Liver (tissue), 9 donors: ENCODE data around the gene APP. TPM values are rescaled to one million over a fixed set of nuclear protein-coding genes. Genes with fewer than 3 reads are reported as not detected.
"Not testable (repeated sequence)": the region's sequence is repeated elsewhere in the genome, so short reads cannot be mapped to it uniquely, and the experiment has no call there.

ENCODE experiments used
- DNase-seq: peaks from one replicate; pipeline ENCODE4 v3.0.0-alpha.2; 2017; ENCODE audit warnings: low spot score
- H3K27ac ChIP-seq, 2 donors: one replicate each; pipeline ENCODE4 v1.7.0; 2013; ENCODE audit warnings: inconsistent platforms in 2 of 2, low read length in 2 of 2, control low read depth in 1 of 2, low read depth in 1 of 2, mild to moderate bottlenecking in 1 of 2
- H3K27me3 ChIP-seq, 4 donors: one replicate each; pipeline versions ENCODE4 v1.6.1 to v1.7.0; 2013; ENCODE audit warnings: low read length in 3 of 4, inconsistent platforms in 1 of 4, mild to moderate bottlenecking in 1 of 4, moderate library complexity in 1 of 4; ENCODE audit not compliant: control insufficient read depth in 4 of 4, insufficient read depth in 4 of 4
- H3K36me3 ChIP-seq, 4 donors: one replicate each; pipeline versions ENCODE4 v1.6.1 to v1.7.0; 2013; ENCODE audit warnings: low read length in 3 of 4, mild to moderate bottlenecking in 3 of 4, low read depth in 1 of 4, moderate library complexity in 1 of 4; ENCODE audit not compliant: control insufficient read depth in 4 of 4, insufficient read depth in 3 of 4
- H3K4me1 ChIP-seq, 4 donors: one replicate each; pipeline versions ENCODE4 v1.6.1 to v1.7.0; 2013; ENCODE audit warnings: low read length in 3 of 4, mild to moderate bottlenecking in 3 of 4, moderate library complexity in 1 of 4; ENCODE audit not compliant: control insufficient read depth in 4 of 4, insufficient read depth in 4 of 4
- H3K4me3 ChIP-seq, 3 donors: one replicate each; pipeline versions ENCODE4 v1.6.1 to v1.7.0; 2013; ENCODE audit warnings: low read length in 3 of 3, control low read depth in 1 of 3, low read depth in 1 of 3, mild to moderate bottlenecking in 1 of 3
- H3K9ac ChIP-seq, 2 donors: one replicate each; pipeline ENCODE4 v1.7.0; 2013; ENCODE audit warnings: low read length in 2 of 2, mild to moderate bottlenecking in 2 of 2, moderate library complexity in 2 of 2, control low read depth in 1 of 2, low read depth in 1 of 2
- H3K9me3 ChIP-seq, 4 donors: one replicate each; pipeline versions ENCODE4 v1.6.1 to v1.7.0; 2013; ENCODE audit warnings: low read length in 3 of 4; ENCODE audit not compliant: control insufficient read depth in 4 of 4
- EGR1 ChIP-seq, 2 donors: IDR thresholded peaks; 2 replicates each; pipeline ENCODE4 v1.6.1; 2016 to 2018; ENCODE audit warnings: antibody characterized with exemption in 2 of 2, low read depth in 2 of 2
- FOXA2 ChIP-seq: IDR thresholded peaks from 2 replicates; pipeline ENCODE4 v1.6.1; 2016; ENCODE audit warnings: antibody characterized with exemption
- HNF4A ChIP-seq, 2 donors: conservative IDR thresholded peaks; 2 replicates each; pipeline ENCODE4 v1.6.1; 2016; ENCODE audit warnings: antibody characterized with exemption in 2 of 2, mild to moderate bottlenecking in 2 of 2
- HNF4G ChIP-seq: IDR thresholded peaks from 2 replicates; pipeline ENCODE4 v1.6.1; 2016; ENCODE audit warnings: antibody characterized with exemption
- JUND ChIP-seq, 2 donors: IDR thresholded peaks; 2 replicates each; pipeline ENCODE4 v1.6.1; 2016; ENCODE audit warnings: antibody characterized with exemption in 2 of 2
- RAD21 ChIP-seq, 2 donors: IDR thresholded peaks; 2 replicates each; pipeline ENCODE4 v1.6.1; 2016; ENCODE audit warnings: antibody characterized with exemption in 2 of 2, mild to moderate bottlenecking in 2 of 2
- SP1 ChIP-seq: IDR thresholded peaks from 2 replicates; pipeline ENCODE4 v1.6.1; 2018; ENCODE audit warnings: antibody characterized with exemption, mild to moderate bottlenecking
- TAF1 ChIP-seq: conservative IDR thresholded peaks from 2 replicates; pipeline ENCODE4 v1.6.1; 2016; ENCODE audit warnings: antibody characterized with exemption, mild to moderate bottlenecking
- YY1 ChIP-seq: IDR thresholded peaks from 2 replicates; pipeline ENCODE4 v1.6.1; 2016; ENCODE audit warnings: antibody characterized with exemption, mild to moderate bottlenecking
- WGBS: extraction: QIAGEN DNeasy Blood & Tissue Kit; methylation state at CpG from one replicate; pipeline ENCODE4 v1.1.7; 2013; 5-methylcytosine and 5-hydroxymethylcytosine counted together
- polyA plus RNA-seq, 2 donors: library from polyadenylated mRNA; stranded (reverse) in 1 of 2; unstranded in 1 of 2; fragments of 200-250 nt in 1 of 2; fragments of >200 nt in 1 of 2; fragmentation: Nextera tagmentation in 1 of 2; extraction: Ambion mirVana in 1 of 2; gene quantifications; one replicate each; pipeline versions ENCODE4 v1.2.1 to v1.2.3, GENCODE V29; 2013 to 2015
- total RNA-seq, 2 donors: library from RNA; depleted of rRNA; stranded (reverse); fragments of >200 nt; gene quantifications; one replicate each; pipeline ENCODE4 v1.2.3, GENCODE V29; 2014
- TF ChIP-seq, protein P1 (sequence below): IDR thresholded peaks from 2 replicates; pipeline ENCODE4 v1.6.1; 2016; ENCODE audit warnings: antibody characterized with exemption
- TF ChIP-seq, protein P2 (sequence below): IDR thresholded peaks from 2 replicates; pipeline ENCODE4 v1.6.1; 2016; ENCODE audit warnings: antibody characterized with exemption, mild to moderate bottlenecking
- donor health status: healthy.
- donor health status: healthy.
- donor health status: healthy.
- donor health status: healthy.
- donor health status: healthy.

The APP gene
- total and polyA plus RNA-seq, 4 donors, result 24.9 to 201 (median 111) TPM

DNA sequence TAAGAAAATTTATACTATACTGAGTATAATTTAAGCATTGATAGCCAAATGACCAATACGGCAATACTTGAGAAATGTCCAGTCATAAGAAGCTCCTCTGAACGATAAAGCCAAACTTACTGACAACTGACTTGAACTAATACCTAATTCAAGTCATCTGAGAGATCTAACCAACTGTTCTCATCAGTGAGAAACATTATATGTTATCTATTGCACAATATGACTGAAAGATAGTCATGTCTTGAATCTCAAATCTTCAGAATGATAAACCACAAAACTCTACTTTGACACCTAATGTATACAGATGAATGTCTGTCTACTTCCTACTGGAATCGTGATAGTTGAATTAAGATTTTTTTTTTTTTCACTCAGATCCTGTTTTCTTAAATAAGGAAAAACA is 39.0 kb downstream of the APP start (continued):
- TF ChIP-seq, protein P1, sequence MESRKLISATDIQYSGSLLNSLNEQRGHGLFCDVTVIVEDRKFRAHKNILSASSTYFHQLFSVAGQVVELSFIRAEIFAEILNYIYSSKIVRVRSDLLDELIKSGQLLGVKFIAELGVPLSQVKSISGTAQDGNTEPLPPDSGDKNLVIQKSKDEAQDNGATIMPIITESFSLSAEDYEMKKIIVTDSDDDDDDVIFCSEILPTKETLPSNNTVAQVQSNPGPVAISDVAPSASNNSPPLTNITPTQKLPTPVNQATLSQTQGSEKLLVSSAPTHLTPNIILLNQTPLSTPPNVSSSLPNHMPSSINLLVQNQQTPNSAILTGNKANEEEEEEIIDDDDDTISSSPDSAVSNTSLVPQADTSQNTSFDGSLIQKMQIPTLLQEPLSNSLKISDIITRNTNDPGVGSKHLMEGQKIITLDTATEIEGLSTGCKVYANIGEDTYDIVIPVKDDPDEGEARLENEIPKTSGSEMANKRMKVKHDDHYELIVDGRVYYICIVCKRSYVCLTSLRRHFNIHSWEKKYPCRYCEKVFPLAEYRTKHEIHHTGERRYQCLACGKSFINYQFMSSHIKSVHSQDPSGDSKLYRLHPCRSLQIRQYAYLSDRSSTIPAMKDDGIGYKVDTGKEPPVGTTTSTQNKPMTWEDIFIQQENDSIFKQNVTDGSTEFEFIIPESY, result no peak
- TF ChIP-seq JUND (IDR thresholded peaks at IDR 0.05) (no peak), SP1 (no peak), HNF4A (conservative IDR thresholded peaks at IDR 0.05) (no peak)

DNA sequence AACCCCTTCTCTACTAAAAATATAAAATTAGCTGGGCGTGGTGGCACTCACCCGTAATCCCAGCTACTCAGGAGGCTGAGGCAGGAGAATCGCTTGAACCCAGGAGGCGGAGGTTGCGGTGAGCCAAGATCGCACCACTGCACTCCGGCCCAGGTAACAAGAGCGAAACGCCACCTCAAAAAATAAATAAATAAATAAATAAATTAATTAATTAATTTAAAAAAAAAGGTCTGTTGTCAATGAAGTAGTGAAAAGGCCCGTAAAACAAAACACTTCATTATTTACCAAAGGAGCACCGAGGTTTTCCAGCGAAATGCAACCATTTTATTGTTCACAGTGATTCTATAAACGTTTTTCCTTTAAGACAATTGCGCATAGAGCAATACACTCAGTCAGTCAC is 39.5 kb downstream of the APP start:
- peaks cover 5 to 21% (median 6%) of the 10 kb centered on the region in 4 donors for H3K4me1 ChIP-seq
- not testable (repeated sequence) for H3K27ac ChIP-seq

DNA sequence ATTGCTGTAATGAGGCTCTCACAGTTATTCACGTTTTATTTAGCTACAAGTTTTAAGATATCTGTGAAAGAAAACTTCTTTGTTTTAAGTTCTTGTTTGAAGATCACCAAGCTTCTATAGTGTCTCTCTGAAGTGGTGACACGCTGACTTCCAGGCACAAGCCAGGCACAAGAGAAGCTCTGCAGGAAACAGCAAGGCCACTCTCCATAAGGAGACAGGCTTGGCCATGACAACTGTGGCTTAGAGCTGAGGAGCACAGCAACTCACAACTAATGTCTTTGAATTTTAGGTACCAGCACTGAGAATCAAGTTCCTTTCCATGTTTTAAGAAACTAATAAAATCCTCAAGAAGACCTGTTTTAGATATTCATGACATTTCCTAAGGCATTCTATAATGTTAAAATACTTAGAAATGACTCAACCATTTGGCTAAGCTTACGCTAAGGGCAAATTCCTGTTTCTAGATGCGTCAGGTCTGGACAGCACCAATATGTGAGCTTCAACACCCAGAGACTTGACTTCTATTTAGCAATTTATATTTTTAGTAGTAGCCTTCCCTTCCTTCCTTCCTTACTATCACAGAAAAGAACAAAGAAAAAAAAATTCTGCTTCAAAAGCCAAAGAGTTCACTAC is 40.2 kb downstream of the APP start:
- Histone ChIP-seq H3K4me1 (peaks cover 5 to 21% (median 6%) of the 10 kb centered on the region in 4 donors), H3K36me3 (peaks cover 0 to 2% (median 0%) of the 10 kb centered on the region in 4 donors), H3K27me3 (no peaks in the 10 kb centered on the region), H3K4me3 (no peak overlapping the region), H3K27ac (no peak overlapping the region), H3K9ac (no peak overlapping the region), H3K9me3 (no peaks in the 10 kb centered on the region)
- no peak for DNase-seq
- TF ChIP-seq, protein P2, sequence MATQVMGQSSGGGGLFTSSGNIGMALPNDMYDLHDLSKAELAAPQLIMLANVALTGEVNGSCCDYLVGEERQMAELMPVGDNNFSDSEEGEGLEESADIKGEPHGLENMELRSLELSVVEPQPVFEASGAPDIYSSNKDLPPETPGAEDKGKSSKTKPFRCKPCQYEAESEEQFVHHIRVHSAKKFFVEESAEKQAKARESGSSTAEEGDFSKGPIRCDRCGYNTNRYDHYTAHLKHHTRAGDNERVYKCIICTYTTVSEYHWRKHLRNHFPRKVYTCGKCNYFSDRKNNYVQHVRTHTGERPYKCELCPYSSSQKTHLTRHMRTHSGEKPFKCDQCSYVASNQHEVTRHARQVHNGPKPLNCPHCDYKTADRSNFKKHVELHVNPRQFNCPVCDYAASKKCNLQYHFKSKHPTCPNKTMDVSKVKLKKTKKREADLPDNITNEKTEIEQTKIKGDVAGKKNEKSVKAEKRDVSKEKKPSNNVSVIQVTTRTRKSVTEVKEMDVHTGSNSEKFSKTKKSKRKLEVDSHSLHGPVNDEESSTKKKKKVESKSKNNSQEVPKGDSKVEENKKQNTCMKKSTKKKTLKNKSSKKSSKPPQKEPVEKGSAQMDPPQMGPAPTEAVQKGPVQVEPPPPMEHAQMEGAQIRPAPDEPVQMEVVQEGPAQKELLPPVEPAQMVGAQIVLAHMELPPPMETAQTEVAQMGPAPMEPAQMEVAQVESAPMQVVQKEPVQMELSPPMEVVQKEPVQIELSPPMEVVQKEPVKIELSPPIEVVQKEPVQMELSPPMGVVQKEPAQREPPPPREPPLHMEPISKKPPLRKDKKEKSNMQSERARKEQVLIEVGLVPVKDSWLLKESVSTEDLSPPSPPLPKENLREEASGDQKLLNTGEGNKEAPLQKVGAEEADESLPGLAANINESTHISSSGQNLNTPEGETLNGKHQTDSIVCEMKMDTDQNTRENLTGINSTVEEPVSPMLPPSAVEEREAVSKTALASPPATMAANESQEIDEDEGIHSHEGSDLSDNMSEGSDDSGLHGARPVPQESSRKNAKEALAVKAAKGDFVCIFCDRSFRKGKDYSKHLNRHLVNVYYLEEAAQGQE, result no peak
- TF ChIP-seq RAD21 (IDR thresholded peaks at IDR 0.05), result no peak
- TF ChIP-seq TAF1, result no peak
- TF ChIP-seq JUND (IDR thresholded peaks at IDR 0.05), result no peak
- no peak for TF ChIP-seq EGR1 (IDR thresholded peaks at IDR 0.05; ENCODE audit: low read depth in 2 of 2)
- TF ChIP-seq FOXA2, result no peak
- TF ChIP-seq, protein P1, result no peak
- no peak for TF ChIP-seq HNF4G
- TF ChIP-seq YY1, result no peak
- TF ChIP-seq HNF4A (conservative IDR thresholded peaks at IDR 0.05), result no peak
- WGBS, result 73% methylated on average over 4 of the region's 4 CpGs

More for the DNA sequence above, 39.5 kb downstream of the APP start:
- H3K36me3 ChIP-seq, DNase-seq, H3K9me3 ChIP-seq, H3K9ac ChIP-seq, H3K27me3 ChIP-seq, H3K4me3 ChIP-seq: not testable (repeated sequence)
- WGBS, result 90% methylated on average over 14 of the region's 14 CpGs
